Measurements from ENCODE around the gene ARHGAP42.

ARHGAP42 gene

DNA sequence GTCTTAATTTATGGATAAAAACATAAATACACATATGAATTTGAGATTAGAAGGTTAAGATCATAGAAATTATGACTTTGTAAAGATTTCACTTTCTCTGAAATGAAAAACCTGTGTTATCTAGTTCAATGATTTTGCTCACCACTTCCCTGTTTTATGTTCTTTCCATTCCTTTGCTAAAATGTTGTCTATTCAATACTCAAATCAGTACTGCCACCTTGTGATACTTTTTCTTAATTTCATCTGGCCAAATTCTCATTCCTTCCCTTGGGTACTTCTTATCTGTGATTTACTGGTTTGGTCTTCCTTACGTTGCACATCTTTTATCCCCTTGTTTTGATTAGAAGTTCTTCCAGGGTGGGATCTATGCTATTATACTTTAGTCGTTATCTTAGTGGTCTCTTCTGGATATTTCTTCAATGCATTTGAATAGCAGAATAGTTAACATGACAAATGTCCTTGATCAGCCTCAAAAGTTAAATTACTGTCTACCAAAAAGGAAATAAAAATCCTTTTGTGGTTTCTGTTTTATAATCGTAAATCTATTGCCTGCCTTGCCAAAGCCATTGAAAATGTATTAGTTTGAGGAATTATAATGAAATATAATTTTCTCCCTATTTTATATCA lies 245.5 kb downstream of the ARHGAP42 start:
- DNase-seq (ENCODE audit: low read depth in 1 of 2, low spot score in 1 of 2), result no peak
- Histone ChIP-seq H3K27me3 (ENCODE audit: insufficient read depth, poor library complexity, severe bottlenecking) (no peaks in the 10 kb centered on the region), H3K27ac (replicated peaks) (no peak overlapping the region), H3K4me3 (replicated peaks; ENCODE audit: insufficient read depth, low read length) (no peak overlapping the region)
- peak; percentile 71; the same call in 1 of the 2 replicates for TF ChIP-seq SPI1 (IDR thresholded peaks at IDR 0.05; ENCODE audit: borderline replicate concordance, low read depth)
- TF ChIP-seq, protein P1, sequence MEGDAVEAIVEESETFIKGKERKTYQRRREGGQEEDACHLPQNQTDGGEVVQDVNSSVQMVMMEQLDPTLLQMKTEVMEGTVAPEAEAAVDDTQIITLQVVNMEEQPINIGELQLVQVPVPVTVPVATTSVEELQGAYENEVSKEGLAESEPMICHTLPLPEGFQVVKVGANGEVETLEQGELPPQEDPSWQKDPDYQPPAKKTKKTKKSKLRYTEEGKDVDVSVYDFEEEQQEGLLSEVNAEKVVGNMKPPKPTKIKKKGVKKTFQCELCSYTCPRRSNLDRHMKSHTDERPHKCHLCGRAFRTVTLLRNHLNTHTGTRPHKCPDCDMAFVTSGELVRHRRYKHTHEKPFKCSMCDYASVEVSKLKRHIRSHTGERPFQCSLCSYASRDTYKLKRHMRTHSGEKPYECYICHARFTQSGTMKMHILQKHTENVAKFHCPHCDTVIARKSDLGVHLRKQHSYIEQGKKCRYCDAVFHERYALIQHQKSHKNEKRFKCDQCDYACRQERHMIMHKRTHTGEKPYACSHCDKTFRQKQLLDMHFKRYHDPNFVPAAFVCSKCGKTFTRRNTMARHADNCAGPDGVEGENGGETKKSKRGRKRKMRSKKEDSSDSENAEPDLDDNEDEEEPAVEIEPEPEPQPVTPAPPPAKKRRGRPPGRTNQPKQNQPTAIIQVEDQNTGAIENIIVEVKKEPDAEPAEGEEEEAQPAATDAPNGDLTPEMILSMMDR (IDR thresholded peaks at IDR 0.05; ENCODE audit: insufficient read depth, low read length), result peak; percentile 8
- TF ChIP-seq, protein P2, sequence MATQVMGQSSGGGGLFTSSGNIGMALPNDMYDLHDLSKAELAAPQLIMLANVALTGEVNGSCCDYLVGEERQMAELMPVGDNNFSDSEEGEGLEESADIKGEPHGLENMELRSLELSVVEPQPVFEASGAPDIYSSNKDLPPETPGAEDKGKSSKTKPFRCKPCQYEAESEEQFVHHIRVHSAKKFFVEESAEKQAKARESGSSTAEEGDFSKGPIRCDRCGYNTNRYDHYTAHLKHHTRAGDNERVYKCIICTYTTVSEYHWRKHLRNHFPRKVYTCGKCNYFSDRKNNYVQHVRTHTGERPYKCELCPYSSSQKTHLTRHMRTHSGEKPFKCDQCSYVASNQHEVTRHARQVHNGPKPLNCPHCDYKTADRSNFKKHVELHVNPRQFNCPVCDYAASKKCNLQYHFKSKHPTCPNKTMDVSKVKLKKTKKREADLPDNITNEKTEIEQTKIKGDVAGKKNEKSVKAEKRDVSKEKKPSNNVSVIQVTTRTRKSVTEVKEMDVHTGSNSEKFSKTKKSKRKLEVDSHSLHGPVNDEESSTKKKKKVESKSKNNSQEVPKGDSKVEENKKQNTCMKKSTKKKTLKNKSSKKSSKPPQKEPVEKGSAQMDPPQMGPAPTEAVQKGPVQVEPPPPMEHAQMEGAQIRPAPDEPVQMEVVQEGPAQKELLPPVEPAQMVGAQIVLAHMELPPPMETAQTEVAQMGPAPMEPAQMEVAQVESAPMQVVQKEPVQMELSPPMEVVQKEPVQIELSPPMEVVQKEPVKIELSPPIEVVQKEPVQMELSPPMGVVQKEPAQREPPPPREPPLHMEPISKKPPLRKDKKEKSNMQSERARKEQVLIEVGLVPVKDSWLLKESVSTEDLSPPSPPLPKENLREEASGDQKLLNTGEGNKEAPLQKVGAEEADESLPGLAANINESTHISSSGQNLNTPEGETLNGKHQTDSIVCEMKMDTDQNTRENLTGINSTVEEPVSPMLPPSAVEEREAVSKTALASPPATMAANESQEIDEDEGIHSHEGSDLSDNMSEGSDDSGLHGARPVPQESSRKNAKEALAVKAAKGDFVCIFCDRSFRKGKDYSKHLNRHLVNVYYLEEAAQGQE (IDR thresholded peaks at IDR 0.05; ENCODE audit: insufficient replicate concordance, low read depth), result no peak
- no peak for TF ChIP-seq POLR2AphosphoS5 (IDR thresholded peaks at IDR 0.05; ENCODE audit: low read depth)
- no peak for TF ChIP-seq GABPA (IDR thresholded peaks at IDR 0.05; ENCODE audit: low read depth)

GRCh38 chr11:100936781-100937180 lies 249.7 kb downstream of the ARHGAP42 start:
- no peak overlapping the region for H3K27ac ChIP-seq (replicated peaks)
- no peaks in the 10 kb centered on the region for H3K27me3 ChIP-seq (ENCODE audit: insufficient read depth, poor library complexity, severe bottlenecking)
- TF ChIP-seq POLR2AphosphoS5 (IDR thresholded peaks at IDR 0.05; ENCODE audit: low read depth) (no peak), GABPA (IDR thresholded peaks at IDR 0.05; ENCODE audit: low read depth) (no peak), SPI1 (IDR thresholded peaks at IDR 0.05; ENCODE audit: borderline replicate concordance, low read depth) (no peak)
- TF ChIP-seq, protein P1 (IDR thresholded peaks at IDR 0.05; ENCODE audit: insufficient read depth, low read length), result no peak
- TF ChIP-seq, protein P2 (IDR thresholded peaks at IDR 0.05; ENCODE audit: insufficient replicate concordance, low read depth), result no peak
- H3K4me3 ChIP-seq (replicated peaks; ENCODE audit: insufficient read depth, low read length), result no peak overlapping the region
- no peak for DNase-seq (ENCODE audit: low read depth in 1 of 2, low spot score in 1 of 2)

- no peak overlapping the region for H3K4me3 ChIP-seq (replicated peaks; ENCODE audit: insufficient read depth, low read length)
- no peak overlapping the region for H3K27ac ChIP-seq (replicated peaks)
- DNase-seq (ENCODE audit: low read depth in 1 of 2, low spot score in 1 of 2), result no peak
- TF ChIP-seq, protein P2 (IDR thresholded peaks at IDR 0.05; ENCODE audit: insufficient replicate concordance, low read depth), result no peak
- no peak for TF ChIP-seq POLR2AphosphoS5 (IDR thresholded peaks at IDR 0.05; ENCODE audit: low read depth)
- no peak for TF ChIP-seq SPI1 (IDR thresholded peaks at IDR 0.05; ENCODE audit: borderline replicate concordance, low read depth)
- TF ChIP-seq, protein P1 (IDR thresholded peaks at IDR 0.05; ENCODE audit: insufficient read depth, low read length), result no peak
- TF ChIP-seq GABPA (IDR thresholded peaks at IDR 0.05; ENCODE audit: low read depth), result no peak
- H3K27me3 ChIP-seq (ENCODE audit: insufficient read depth, poor library complexity, severe bottlenecking), result no peaks in the 10 kb centered on the region
Observed at GRCh38 chr11:100939571-100939970, 252.5 kb downstream of the ARHGAP42 start.

Data from HL-60 (cell line).